Fibroblast of skin of back (primary cell): ENCODE results near the gene SIGLECL1.

Experiments used
- DNase-seq: peaks from one replicate; pipeline ENCODE4 v3.0.0-alpha.2; 2013

SIGLECL1 gene

DNA sequence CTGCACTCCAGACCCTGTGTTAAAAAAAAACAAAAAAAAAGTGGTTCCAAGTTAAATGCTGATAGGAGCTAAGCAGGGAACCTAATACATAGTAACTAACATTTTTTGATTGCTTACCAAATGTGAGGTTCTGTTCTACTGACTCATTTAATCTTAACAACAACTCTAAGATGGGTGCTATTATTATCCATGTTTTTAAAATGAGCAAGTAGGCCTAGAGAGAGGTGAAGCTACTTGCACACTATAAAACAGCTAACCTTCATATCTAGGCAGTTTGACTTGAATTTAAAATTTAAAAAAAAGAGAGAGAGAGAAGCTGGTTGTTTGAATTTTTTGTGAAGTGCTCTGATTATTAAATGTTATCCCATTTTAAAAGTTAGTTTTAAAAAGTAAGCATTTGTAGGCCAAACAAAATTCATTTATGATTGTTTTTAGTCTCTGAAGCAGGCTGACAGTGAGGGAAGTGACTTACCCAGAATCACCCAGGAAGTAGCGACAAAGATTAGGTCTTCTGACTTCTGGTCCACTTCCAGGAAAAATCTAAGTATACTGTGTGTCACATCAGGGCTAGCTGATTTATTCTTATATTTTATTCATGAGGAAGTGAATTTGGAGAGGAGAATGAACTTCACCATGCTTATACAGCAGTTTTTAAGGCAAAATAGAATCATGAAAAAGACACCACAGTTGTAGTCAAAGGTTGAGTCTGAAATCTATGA lies 2.4 kb downstream of the SIGLECL1 start:
- DNase-seq = no peak

DNA sequence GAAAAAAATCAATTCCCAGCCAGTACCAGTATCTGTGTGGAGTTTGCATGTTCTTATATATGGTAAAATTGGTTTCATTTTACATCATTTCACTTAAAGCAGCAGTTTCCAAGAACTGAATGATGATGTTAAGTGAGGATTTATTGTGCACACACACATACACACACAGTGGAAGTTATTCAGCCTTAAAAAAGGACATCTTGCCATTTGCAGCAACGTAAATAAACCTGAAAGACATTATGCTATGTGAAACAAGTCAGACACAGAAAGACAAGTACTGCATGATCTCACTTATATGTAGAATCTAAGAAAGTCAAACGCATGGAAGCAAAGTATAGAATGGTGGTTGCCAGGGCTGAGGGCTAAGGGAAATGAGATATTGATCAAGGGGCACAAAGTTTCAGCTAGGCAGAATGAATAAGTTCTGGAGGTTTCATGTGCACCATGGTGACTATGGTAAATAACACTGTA lies 5.3 kb downstream of the SIGLECL1 start:
- DNase-seq = no peak

- DNase-seq = no peak
Observed at GRCh38 chr19:51257471-51257870, 6.6 kb downstream of the SIGLECL1 start.

GRCh38 chr19:51258165-51259160 lies 7.6 kb downstream of the SIGLECL1 start:
- DNase-seq = no peak

- peak; percentile 19 for DNase-seq
Observed at GRCh38 chr19:51259348-51260245, 8.7 kb downstream of the SIGLECL1 start.

DNA sequence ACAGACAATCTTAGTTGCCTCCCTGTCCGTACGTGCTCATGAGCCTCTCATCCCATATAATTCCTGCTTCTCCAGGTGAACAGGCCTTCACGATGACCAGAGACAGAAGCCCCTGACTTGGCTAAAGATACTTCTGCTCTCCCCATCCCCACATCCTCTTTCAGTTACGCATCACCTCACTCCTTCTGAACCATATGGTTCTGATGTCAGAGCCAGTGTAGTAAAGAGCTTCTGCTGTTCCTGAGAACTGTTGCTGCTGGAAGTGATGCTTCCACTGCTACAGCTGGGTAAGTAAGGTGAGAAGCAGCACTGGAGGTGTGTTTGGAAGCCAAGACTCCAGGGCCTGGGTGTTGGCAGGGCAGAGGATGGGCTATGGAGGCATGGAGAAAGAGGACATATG lies 12.9 kb downstream of the SIGLECL1 start:
- DNase-seq = no peak

DNA sequence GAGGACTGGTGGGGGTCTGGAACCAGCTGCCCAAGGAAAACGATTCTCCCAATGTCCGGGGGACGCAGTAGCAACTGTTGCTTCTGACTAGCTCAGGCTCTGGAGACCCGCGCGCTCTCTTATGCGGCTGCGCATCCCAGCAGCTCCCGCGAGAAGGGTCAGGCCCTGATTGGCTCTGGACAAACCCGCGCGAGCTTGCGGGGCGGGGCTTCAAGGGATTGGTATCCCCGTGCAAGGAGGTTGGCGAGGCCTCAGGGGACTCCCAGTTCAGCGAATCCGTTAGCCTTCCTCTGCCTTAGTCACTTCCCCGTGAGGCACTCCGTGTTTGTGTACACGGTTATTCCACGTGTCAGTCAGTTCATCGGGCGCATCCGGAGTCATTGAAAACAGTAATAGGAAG lies 20.2 kb downstream of the SIGLECL1 start:
- DNase-seq = no peak

GRCh38 chr19:51272183-51272810 lies 21.4 kb downstream of the SIGLECL1 start:
- no peak for DNase-seq

DNA sequence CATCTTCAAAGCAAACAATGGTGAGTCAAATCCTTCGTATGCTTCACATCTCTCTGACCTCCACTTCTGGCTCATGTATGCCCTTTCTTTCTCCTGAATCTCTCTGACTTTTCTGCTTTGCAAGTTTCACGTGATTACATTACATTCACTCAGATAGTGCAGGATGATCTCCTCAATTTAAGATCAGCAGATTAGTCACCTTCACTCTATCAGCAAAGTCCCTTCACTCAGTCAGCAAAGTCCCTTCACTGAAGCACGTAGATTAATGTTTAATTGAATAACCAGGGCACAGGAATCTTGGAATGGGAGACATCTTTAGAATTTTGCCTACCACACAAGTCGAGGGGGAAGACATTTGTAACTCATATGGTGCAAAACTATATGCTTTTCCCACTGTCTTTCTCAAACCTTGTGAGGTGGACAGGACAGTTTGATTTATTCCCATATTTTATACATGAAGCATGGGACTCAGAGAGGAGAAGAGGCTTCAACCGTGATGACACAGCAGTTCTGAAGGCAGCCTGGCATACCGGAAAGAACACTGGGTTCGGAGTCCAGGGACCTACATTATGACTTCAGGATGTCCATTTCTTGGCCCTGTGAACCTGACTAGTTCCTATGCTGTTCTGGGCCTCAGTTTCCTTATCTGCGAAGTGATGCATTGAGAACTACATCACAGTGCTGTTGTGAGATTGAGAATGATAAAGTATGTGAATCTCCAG lies 23.3 kb downstream of the SIGLECL1 start:
- no peak for DNase-seq

DNA sequence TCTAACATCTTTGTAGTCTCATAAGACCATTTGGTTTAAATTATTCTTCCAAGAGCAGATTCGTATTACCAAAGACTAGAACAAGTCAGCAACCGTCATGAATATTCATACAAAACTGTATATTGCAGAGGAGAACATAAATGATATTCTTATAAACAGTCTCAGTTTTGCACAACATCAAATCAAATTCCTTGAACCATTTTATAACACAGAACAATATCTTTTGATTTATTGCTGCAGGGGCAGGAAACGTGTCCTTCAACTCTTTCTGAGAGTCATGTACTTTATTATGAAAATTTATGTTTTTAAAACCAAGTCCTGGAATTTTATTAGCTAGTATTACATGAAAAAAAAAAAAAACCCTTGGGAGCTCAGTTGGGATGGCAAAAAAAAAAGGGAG lies 26.2 kb downstream of the SIGLECL1 start:
- no peak for DNase-seq

DNA sequence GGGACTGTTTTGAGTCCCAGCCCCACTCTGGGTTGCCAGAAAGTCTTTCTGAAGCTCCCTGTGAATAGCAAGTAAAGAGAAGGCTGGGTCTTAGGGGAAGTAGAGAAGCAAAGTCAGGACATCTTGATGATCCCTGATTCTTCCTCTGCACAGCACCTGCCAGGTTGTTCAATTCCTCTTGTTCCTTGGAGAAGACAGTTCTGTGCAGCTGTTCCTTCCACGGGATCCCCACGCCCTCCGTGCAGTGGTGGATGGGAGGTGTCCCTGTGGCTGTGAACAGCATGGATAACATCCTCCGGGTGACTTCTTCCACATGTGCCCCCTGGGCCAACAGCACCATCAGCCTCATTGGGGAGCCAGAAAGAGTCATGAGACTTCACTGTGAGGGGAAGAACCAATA lies 31.5 kb downstream of the SIGLECL1 start:
- DNase-seq = no peak

GRCh38 chr19:51285682-51286081 lies 34.8 kb downstream of the SIGLECL1 start:
- no peak for DNase-seq

- DNase-seq = no peak
Observed at GRCh38 chr19:51289635-51290034, 38.8 kb downstream of the SIGLECL1 start.

- DNase-seq = no peak
Observed at GRCh38 chr19:51292971-51293370, 42.1 kb downstream of the SIGLECL1 start.

DNA sequence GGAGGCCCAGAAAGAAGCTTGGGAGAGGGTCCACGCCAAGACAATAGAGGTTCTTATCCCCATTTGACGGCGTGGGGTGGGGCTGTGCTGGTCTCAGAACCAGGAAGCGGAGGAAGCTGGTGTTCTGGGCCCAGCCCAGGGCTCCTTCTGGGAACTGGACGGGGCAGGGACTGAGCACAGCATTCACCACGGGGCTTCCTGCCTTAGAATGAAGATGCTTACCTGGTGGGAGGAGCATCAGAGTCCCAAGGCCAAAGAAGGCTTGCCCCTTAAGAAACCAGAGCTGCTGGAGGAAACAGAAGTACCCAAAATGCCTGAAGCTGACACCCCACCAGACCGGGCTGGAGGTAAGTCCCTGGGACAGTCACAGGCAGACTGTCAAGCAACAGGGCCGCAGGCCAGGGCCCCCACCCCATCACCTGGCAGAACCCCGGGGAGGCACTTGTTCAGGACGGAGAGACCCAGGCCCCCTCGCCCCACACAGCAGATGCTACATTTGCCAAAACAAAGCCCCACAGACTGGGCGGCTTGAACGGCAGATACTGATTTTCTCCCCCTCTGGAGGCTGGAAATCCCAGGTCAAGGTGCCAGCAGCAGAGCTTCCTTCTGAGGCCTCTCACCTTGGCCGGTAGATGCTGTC lies 42.8 kb downstream of the SIGLECL1 start:
- no peak for DNase-seq

DNA sequence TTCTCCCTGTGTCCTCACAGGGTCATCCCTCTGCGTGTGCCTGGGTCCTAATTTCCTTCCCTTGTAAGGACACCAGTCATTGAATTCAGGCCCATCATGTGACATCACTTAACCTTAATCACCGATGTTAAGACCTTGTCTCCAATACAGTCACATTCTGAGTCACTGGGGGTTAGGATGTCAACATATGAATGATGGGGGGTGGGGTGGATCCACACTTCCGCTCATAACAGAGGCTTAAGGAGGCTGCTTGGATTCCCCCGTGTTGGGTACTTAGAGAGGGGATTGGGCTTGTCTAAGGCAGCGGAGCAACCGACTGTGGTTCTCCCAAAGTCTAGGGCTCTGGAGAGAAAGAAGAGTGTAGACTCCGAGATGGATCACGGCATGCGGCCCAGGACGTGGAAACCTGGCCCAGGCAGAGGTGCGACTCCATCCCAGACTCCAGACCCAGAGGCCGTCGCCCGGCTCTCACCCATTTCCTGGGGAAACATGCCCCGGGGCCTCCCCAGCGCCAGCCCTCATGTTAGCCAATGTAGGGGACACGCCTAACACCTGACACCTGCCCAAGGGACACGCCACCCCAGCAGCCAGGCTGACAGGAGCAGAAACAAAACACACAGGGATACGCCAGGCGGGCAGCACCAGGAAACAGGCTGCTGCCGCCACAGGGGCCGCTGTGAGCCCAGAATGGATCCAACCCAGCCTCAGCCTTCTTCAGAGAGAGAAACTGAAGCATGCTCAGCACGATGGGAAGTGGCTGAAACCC lies 43.5 kb downstream of the SIGLECL1 start:
- DNase-seq = no peak

DNA sequence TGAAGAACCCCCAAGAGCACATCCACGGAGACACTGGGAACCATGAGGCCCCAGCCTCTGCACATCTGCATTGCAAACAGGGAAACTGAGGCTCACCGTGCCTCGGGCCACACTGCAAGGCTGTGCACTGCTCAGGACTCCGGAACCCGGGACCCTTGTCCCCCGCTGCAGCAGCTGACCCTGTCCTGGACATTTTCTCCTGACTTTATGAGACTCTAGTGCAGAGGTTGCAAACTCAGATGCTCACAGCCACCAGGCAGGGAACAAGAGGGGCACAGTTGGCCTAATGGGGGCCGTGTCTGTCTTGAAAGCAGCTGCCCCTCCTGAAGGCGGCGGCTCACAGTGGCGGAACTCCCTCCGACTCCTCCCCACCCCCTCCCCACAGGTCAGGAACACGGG lies 44.1 kb downstream of the SIGLECL1 start:
- no peak for DNase-seq

DNA sequence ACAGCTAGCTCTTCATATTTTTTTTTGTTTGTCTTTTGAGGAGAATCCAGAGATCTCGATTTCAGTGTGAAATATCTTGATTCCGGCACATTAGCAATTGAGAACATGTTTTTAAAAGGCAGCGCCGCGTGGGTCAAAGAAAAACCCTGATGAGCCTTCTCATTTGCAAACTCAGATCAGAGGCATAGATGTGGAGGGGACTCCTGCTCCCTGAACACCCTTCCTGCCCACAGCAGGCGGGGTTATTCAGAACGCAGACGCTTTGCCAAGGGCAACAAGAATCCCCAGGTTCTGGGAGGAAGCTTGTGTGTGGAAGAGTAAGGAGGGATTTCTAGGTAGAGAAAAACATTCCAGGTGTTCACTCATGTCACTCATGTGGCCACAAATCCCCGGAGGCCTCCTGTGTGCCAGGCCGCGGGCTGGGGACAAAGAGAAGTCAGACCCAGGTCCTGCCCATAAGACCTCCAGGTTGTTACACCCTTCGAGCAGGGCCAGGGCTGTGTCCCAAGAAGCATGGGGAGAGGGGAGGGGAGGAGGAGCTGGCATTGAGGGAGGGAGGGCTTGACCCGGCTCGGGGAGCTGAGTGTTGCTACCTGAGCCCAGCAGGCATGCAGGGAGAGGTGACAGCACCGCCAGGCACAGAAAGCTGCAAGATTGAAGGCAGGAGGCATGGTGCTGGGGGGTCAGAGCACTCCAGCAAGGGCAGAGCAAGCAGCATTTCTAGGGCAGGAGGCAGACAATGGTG lies 44.7 kb downstream of the SIGLECL1 start:
- no peak for DNase-seq
